OCI-LY7 (cell line): ENCODE data around the gene MPPED1.

Experiments
- EZH2phosphoT487 ChIP-seq: fragments of 200-600 bp; sonication (generic); IDR thresholded peaks from 2 replicates; pipeline ENCODE4 v1.6.1; 2018; ENCODE audit warnings: low read depth, borderline replicate concordance, mild to moderate bottlenecking, mixed run types, antibody characterized with exemption, low read length, moderate library complexity, mixed read lengths
- TF ChIP-seq, protein P1 (sequence below): fragments of 200-600 bp; sonication (generic); conservative IDR thresholded peaks from 2 replicates; pipeline ENCODE4 v1.5.1; 2014; ENCODE audit warnings: mild to moderate bottlenecking, antibody characterized with exemption, low read length, moderate library complexity, mixed read lengths

- TF ChIP-seq, protein P1, sequence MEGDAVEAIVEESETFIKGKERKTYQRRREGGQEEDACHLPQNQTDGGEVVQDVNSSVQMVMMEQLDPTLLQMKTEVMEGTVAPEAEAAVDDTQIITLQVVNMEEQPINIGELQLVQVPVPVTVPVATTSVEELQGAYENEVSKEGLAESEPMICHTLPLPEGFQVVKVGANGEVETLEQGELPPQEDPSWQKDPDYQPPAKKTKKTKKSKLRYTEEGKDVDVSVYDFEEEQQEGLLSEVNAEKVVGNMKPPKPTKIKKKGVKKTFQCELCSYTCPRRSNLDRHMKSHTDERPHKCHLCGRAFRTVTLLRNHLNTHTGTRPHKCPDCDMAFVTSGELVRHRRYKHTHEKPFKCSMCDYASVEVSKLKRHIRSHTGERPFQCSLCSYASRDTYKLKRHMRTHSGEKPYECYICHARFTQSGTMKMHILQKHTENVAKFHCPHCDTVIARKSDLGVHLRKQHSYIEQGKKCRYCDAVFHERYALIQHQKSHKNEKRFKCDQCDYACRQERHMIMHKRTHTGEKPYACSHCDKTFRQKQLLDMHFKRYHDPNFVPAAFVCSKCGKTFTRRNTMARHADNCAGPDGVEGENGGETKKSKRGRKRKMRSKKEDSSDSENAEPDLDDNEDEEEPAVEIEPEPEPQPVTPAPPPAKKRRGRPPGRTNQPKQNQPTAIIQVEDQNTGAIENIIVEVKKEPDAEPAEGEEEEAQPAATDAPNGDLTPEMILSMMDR, result no peak
- TF ChIP-seq EZH2phosphoT487, result no peak
Observed at GRCh38 chr22:43423046-43423445, 11.2 kb downstream of the MPPED1 start.
